Activated CD8-positive, alpha-beta T cell treated with anti-CD3 and anti-CD28 coated beads for 36 hours (primary cell): ENCODE data around the gene DISP2. TPM values are rescaled to one million over a fixed set of nuclear protein-coding genes. Genes with fewer than 3 reads are reported as not detected.

ENCODE experiments used
- ATAC-seq: fragments of 200-7000 bp; cut with Tn5 transposase; one replicate; pipeline ENCODE4 v1.10.0; 2021; ENCODE audit warnings: mild to moderate bottlenecking, moderate library complexity
- CTCF ChIA-PET: fragments of 350-600 bp; sonication (Branson Sonifier 250); formaldehyde crosslinking; loops from one replicate; lab custom pipeline; 2021; ENCODE audit warnings: antibody characterized with exemption; lab: Charles Lee
- POLR2A ChIA-PET: fragments of 350-600 bp; sonication (Branson Sonifier 250); formaldehyde crosslinking; loops from one replicate; lab custom pipeline; 2021; ENCODE audit warnings: antibody characterized with exemption; lab: Charles Lee
- DNase-seq: peaks from one replicate; pipeline ENCODE4 v3.0.0-alpha.2; 2020
- H3K27ac Mint-ChIP-seq: one replicate; pipeline ENCODE4 v1.8.0; 2021; ENCODE audit warnings: mild to moderate bottlenecking, mixed read lengths
- H3K27me3 Mint-ChIP-seq: one replicate; pipeline ENCODE4 v1.8.0; 2021; ENCODE audit warnings: mixed read lengths
- H3K36me3 Mint-ChIP-seq: one replicate; pipeline ENCODE4 v1.8.0; 2021; ENCODE audit warnings: low read depth, mixed read lengths
- H3K4me1 Mint-ChIP-seq: one replicate; pipeline ENCODE4 v1.8.0; 2021; ENCODE audit warnings: low read depth, mixed read lengths
- H3K4me3 Mint-ChIP-seq: one replicate; pipeline ENCODE4 v1.8.0; 2021; ENCODE audit warnings: mild to moderate bottlenecking, moderate library complexity, mixed read lengths
- H3K9me3 Mint-ChIP-seq: one replicate; pipeline ENCODE4 v1.8.0; 2021; ENCODE audit warnings: mixed read lengths
- intact Hi-C: fragments of 100-400 bp; cut with micrococcal nuclease; formaldehyde crosslinking; loops from one replicate; pipeline ENCODE4 v1.10.0; 2022
- total RNA-seq, 2 experiments: library from RNA; stranded (reverse); gene quantifications; one replicate each; pipeline ENCODE4 v1.2.3, GENCODE V29; 2021
- TF ChIP-seq, protein P1 (sequence below): fragments of 200-600 bp; IDR thresholded peaks from one replicate; pipeline ENCODE4 v1.8.0; 2022; ENCODE audit warnings: antibody characterized with exemption, mild to moderate bottlenecking

DISP2 gene
- total RNA-seq, 2 experiments from 2014 or later: 0.09 to 0.20 TPM

DNA sequence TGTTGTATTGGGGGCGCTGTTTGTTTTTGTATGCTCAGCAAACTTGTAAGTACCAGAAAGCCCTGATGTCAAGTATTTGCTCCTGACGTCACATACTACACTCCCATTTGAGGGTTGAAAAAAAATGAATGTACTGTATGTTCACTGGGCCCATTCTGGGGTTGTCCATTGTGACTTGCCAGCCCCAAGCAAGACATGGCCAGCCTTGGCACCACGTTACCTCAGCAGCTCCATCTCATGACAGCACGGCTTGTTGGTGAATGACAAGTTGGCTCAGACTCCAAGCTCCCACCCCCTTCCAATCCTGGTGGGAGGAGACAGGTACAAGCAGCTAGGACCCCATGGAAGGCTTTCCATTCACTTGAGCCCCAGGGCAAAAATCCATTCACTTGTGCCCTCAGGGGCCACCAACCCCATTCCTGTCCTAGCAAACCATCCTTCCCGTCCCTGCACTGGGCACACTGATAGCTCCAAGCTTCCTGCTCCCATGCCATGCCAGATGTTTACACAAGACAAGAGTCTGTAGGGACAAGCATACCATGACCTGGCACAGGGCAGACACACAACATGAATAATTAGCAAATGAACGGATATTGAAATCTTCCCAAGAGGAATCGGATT, 5.6 kb upstream of the DISP2 start:
- Mint-ChIP-seq H3K36me3 (no peaks in the 10 kb centered on the region), H3K27ac (no peak overlapping the region), H3K9me3 (no peaks in the 10 kb centered on the region), H3K4me3 (no peak overlapping the region), H3K27me3 (no peaks in the 10 kb centered on the region), H3K4me1 (no peaks in the 10 kb centered on the region)
- ChIA-PET CTCF (interaction anchor here (1.0 to 7.7 kb wide), 5 partner anchors 9 to 70 kb away, joined by 3 to 71 read pairs (median 4); no protein-coding TSS in a partner anchor), POLR2A (interaction anchor here (0.9 kb wide), 1 partner anchor 16 kb away, joined by 3 read pairs; no protein-coding TSS in a partner anchor)
- no peak for ATAC-seq
- intact Hi-C loops: no loop called here
- TF ChIP-seq, protein P1, sequence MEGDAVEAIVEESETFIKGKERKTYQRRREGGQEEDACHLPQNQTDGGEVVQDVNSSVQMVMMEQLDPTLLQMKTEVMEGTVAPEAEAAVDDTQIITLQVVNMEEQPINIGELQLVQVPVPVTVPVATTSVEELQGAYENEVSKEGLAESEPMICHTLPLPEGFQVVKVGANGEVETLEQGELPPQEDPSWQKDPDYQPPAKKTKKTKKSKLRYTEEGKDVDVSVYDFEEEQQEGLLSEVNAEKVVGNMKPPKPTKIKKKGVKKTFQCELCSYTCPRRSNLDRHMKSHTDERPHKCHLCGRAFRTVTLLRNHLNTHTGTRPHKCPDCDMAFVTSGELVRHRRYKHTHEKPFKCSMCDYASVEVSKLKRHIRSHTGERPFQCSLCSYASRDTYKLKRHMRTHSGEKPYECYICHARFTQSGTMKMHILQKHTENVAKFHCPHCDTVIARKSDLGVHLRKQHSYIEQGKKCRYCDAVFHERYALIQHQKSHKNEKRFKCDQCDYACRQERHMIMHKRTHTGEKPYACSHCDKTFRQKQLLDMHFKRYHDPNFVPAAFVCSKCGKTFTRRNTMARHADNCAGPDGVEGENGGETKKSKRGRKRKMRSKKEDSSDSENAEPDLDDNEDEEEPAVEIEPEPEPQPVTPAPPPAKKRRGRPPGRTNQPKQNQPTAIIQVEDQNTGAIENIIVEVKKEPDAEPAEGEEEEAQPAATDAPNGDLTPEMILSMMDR: no peak
- no peak for DNase-seq

DNA sequence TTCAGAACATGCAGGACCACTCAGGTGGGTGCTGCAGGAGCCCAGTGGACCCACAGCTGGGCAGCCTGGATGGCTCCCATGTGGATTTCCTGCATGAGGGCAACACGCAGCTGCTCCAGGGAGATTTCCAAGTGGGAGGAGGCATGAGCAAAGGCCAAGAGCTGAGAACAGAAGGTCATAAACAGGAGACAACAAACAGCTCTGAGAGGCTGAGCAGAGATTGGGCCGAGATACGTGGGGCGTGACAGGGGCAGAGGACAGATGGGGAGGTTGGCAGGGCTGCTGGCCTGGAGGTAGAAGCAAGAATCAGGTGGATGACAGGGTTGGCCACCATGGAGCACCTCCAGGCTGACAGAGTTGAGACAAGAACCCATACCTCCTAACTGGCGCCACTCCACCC, 4.3 kb upstream of the DISP2 start:
- no peak overlapping the region for H3K4me3 Mint-ChIP-seq
- no peaks in the 10 kb centered on the region for H3K9me3 Mint-ChIP-seq
- intact Hi-C loops: no loop called here
- ChIA-PET CTCF (interaction anchor here (0.7 to 7.7 kb wide), 5 partner anchors 10 to 167 kb away, joined by 3 to 71 read pairs (median 6); no protein-coding TSS in a partner anchor), POLR2A (interaction anchor here (1.0 kb wide), 1 partner anchor 14 kb away, joined by 3 read pairs; no protein-coding TSS in a partner anchor)
- no peak for ATAC-seq
- no peak for DNase-seq
- TF ChIP-seq, protein P1: no peak
- H3K27me3 Mint-ChIP-seq: no peaks in the 10 kb centered on the region
- H3K36me3 Mint-ChIP-seq: no peaks in the 10 kb centered on the region
- H3K27ac Mint-ChIP-seq: no peak overlapping the region
- peaks cover 2% of the 10 kb centered on the region for H3K4me1 Mint-ChIP-seq

DNA sequence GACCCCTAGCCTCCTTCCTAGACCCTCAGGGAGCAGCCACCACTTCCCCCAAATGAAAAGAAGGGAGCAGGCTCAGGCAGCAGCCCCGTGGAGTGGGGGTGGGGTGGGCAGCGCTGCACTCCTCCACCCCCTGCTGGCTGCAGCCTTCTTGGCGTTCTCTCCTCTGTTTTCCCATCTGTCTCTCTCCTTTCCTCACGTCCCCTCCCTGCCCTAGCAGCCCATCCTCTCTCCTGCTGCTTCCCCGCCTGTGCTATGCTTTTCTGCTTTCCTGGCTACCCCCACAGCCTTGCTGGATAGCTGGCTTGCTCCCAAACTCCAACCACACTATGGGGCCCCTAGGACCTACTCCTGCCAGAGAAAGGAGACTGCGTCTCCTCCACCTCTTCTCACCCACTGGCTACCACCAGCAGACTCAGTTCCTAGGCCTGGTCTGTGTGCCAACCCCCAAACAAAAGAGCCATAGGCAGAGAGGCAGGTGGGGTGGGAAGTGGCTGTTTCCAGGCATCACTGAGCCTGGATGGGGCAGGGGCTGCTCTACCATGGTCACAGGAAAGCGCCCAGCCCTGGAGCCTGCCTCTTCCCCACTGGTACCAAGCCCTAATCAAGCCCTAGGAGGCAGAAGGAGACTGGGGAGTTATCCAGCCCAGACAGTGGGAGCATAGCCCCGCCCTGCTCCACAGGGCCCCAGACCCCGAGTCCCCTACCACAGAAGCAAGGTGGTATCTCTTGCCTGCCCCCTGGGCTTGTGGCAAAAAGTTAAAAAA, 3.4 kb upstream of the DISP2 start:
- ATAC-seq (no peak), DNase-seq (peak; percentile 15)
- ChIA-PET POLR2A (interaction anchor here (0.6 to 1.1 kb wide), 3 partner anchors 9 to 1329 kb away, joined by 3 to 5 read pairs (median 5); no protein-coding TSS in a partner anchor), CTCF (interaction anchor here (0.6 to 7.7 kb wide), 10 partner anchors 11 to 76 kb away, joined by 3 to 71 read pairs (median 5); no protein-coding TSS in a partner anchor)
- H3K4me1 Mint-ChIP-seq: peaks cover 7% of the 10 kb centered on the region
- no peak overlapping the region for H3K27ac Mint-ChIP-seq
- no peaks in the 10 kb centered on the region for H3K36me3 Mint-ChIP-seq
- intact Hi-C loops: no loop called here
- H3K27me3 Mint-ChIP-seq: no peaks in the 10 kb centered on the region
- H3K4me3 Mint-ChIP-seq: no peak overlapping the region
- no peaks in the 10 kb centered on the region for H3K9me3 Mint-ChIP-seq
- TF ChIP-seq, protein P1: peak; percentile 14

DNA sequence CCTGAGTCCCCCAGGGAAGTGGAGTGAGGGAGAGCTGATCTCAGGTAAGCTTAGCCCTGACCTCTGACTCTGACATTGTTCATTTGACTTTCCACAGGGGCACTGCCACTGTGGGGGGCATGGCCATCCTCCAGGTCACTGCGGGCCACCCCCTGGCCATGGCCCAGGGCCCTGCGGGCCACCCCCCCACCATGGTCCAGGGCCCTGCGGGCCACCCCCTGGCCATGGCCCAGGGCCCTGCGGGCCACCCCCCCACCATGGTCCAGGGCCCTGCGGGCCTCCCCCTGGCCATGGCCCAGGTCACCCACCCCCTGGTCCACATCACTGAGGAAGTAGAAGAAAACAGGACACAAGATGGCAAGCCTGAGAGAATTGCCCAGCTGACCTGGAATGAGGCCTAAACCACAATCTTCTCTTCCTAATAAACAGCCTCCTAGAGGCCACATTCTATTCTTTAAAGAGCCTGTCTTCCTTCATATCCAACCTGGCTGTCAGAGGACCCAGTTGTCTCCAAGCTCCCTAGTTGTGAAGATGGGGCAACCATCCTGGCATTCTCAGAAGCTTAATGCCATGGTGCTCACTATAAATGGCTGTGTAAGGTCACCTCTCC, 1.9 kb upstream of the DISP2 start:
- no peak for DNase-seq
- H3K27ac Mint-ChIP-seq: no peak overlapping the region
- no peaks in the 10 kb centered on the region for H3K9me3 Mint-ChIP-seq
- peaks cover 7% of the 10 kb centered on the region for H3K4me1 Mint-ChIP-seq
- ChIA-PET CTCF (interaction anchor here (0.9 to 7.7 kb wide), 8 partner anchors 12 to 81 kb away, joined by 3 to 71 read pairs (median 11); partner anchors contain the start of gene KNSTRN), POLR2A (interaction anchor here (0.7 to 1.4 kb wide), 4 partner anchors 11 to 84 kb away, joined by 3 to 5 read pairs (median 4); no protein-coding TSS in a partner anchor)
- intact Hi-C loops: no loop called here
- TF ChIP-seq, protein P1: no peak
- ATAC-seq: no peak
- no peaks in the 10 kb centered on the region for H3K36me3 Mint-ChIP-seq
- H3K4me3 Mint-ChIP-seq: no peak overlapping the region
- no peaks in the 10 kb centered on the region for H3K27me3 Mint-ChIP-seq
